ENCODE results near the gene UBA1.
A peak's percentile ranks its signal among the peaks of the same experiment; 100 is the strongest.

Gene UBA1

GRCh38 chrX:47228550-47229270 lies 35.1 kb downstream of the UBA1 start:
- FAIRE-seq (no peak), DNase-seq (ENCODE audit: low spot score) (no peak)

DNA sequence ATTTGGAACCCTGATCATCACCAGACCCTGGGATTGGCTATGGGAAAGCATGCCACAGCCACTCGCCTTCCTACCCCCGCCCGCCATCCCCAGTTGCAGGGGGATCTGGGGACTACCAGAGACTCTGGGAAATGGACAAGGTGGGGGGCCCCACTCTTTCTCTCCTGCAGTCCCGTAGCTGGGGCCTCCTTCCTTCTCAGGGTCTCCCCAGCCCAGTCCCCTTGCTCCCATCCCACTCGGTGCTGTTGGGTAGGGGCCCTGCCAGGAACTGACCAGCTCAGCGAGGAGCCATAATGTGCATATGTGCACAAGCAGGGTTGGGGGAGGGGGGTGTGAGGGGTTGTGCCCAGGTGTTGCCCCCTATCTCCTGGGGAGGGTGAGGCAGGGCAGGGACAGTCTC lies 35.8 kb downstream of the UBA1 start:
- DNase-seq (ENCODE audit: low spot score) (no peak), FAIRE-seq (no peak)

- DNase-seq (ENCODE audit: low spot score), result no peak
- no peak for FAIRE-seq
These were observed 36.7 kb downstream of the UBA1 start for GRCh38 chrX:47230136-47230868.

DNA sequence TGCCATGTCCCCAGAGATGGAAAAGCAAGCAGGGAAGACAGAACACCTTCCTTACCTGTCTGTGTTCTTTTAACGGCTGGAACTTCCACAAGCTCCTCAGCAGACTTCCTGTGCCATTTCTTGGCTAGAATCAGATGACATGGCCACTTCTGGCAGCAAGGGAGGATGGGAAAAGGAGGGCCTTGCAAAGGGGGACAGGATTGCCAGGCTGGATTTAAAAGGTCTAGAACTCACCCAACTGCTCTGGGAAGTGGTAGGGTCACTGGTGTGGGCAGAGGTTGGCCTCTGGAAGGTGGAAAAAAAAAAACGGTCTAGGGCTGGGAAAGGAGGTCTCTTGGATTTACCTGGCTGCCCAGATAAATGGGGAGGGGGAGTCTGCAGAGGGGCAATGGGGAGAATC lies 37.5 kb downstream of the UBA1 start:
- no peak for FAIRE-seq

DNA sequence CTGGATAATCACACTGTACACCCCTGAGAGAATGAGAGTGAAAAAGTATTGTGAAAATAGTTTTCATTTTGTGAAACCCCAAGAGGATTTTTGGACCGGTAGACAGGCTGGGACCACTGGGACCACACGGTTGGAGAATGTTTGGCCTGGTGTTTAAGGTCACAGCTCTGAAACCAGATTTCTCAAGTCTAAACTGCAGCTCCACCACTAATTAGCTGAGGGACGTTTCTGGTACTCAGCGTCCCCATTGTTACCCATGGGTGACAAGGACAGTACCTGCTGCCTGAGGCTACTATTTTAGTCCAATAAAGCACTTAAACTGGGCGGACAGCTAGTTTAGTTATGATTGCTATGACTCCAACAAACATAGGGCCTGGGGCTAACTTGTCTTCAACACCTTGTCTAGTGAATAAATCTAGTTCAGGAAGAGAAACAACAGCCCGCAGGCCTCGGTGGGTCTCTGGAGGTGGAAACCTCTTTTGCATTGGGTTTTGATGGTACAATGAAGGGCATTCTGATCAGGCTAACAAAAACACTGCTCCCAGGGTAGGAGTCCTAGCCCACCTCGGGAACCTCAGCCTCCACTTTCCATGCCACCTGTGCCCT lies 38.7 kb downstream of the UBA1 start:
- DNase-seq (ENCODE audit: low spot score) (no peak), FAIRE-seq (no peak)

More for the DNA sequence above, 37.5 kb downstream of the UBA1 start:
- DNase-seq (ENCODE audit: low spot score), result no peak

DNA sequence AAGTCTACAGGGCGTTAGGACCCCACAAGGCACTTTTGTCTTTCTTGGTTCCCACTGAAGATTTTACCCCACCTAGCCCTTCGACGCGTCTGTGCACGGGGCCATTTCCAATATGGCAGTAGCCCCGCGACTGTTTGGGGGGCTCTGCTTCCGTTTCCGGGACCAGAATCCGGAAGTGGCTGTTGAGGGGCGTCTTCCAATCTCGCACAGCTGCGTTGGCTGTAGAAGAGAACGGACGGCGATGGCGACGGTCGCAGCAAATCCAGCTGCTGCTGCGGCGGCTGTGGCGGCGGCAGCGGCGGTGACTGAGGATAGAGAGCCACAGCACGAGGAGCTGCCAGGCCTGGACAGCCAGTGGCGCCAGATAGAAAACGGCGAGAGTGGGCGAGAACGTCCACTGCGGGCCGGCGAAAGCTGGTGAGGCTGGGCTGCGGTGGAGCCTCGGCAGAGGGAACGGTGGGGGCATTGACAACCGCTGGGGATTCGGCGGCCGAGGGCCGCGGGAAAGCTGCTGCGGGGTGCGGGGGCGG lies 39.2 kb downstream of the UBA1 start, which contains the start of gene USP11:
TSS of gene USP11 (plus strand) at position 207 of the 530 bp plus-strand sequence. CDS start at position 242, 35 bp downstream.
- FAIRE-seq, result no peak
- DNase-seq (ENCODE audit: low spot score), result peak; percentile 14

- DNase-seq (ENCODE audit: low spot score) (peak; percentile 84), FAIRE-seq (peak; percentile 31)
These were observed 39.9 kb downstream of the UBA1 start for GRCh38 chrX:47233333-47234113.

GRCh38 chrX:47234583-47234982 lies 41.0 kb downstream of the UBA1 start:
- DNase-seq (ENCODE audit: low spot score) (no peak), FAIRE-seq (no peak)

DNA sequence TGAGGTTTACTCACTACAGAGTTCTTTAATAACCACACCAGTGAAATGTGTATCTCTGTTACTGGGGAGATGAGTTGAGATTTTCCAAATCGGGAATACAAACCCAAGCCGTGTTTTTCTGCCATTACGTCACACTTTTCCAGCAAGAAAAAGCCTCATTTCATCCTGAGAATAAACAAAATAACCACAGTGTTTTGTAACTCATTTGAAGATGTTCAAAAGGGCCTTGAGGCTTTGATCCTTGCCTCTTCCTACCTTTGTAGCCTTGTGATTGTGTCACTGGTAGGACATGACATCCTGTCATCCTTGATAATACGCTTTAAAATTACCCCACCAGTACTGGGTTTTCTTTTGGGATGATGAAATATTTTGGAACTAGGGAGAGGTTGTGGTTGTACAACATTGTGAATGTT lies 42.1 kb downstream of the UBA1 start:
- no peak for FAIRE-seq
- no peak for DNase-seq (ENCODE audit: low spot score)

GRCh38 chrX:47239199-47239598 lies 45.6 kb downstream of the UBA1 start:
- no peak for DNase-seq (ENCODE audit: low spot score)
- FAIRE-seq, result no peak

DNA sequence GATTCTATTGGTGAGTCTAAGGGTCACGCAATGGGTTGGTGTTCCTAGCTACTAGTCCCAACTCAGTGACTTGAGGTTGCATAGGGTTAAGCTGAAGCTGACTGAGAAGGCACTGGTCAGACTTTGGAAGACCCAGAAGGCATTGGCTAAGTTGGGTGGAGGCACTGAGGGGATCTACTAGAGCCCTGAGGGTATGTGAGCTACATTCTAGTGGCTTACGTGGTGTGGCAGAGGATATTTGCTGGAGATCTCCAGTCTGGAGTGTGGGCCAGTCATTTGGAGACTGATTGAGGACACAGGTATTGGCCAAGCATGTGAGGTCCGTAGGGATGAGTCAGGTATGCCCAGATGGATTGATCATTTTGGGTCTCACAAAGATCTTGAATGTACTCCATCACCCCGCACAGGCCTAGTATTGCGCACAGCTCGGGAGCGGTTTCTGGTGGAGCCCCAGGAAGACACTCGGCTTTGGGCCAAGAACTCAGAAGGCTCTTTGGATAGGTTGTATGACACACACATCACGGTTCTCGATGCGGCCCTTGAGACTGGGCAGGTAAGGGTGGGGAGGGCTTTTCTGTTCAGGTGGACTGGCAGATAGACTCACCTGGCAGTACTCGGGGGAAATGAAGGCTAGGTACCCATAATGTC lies 46.4 kb downstream of the UBA1 start:
- DNase-seq (ENCODE audit: low spot score) (no peak), FAIRE-seq (no peak)

GRCh38 chrX:47240619-47241018 lies 47.0 kb downstream of the UBA1 start:
- DNase-seq (ENCODE audit: low spot score), result no peak
- FAIRE-seq, result no peak

DNA sequence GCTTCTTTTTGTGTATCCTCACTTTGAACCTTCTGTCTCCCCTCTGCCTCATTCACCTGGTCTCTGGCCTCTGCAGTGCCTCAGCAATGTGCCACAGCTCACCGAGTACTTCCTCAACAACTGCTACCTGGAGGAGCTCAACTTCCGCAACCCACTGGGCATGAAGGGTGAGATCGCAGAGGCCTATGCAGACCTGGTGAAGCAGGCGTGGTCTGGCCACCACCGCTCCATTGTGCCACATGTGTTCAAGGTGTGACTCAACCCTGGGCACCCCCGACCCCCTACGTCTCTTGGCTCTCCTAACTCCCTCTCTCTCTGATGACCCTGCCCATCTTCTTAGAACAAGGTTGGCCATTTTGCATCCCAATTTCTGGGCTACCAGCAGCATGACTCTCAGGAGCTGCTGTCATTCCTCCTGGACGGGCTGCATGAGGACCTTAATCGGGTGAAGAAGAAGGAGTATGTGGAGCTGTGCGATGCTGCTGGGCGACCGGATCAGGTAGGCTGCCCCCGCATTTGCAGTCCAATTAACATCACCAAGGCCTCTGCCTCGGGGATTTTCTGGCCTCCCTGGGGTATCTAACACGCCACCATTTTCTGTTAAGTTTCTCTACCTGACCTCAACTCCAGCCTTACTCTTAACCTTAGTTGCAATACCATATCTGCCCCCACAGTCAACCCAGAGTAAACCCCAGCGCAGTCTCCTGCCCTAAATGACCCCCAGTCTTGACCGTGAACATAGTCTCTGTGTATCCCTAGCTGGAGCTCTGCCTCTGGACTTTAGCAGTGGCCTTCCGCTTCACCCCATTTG lies 47.8 kb downstream of the UBA1 start:
- DNase-seq (ENCODE audit: low spot score) (no peak), FAIRE-seq (no peak)

GRCh38 chrX:47242321-47242720 lies 48.7 kb downstream of the UBA1 start:
- no peak for DNase-seq (ENCODE audit: low spot score)

DNA sequence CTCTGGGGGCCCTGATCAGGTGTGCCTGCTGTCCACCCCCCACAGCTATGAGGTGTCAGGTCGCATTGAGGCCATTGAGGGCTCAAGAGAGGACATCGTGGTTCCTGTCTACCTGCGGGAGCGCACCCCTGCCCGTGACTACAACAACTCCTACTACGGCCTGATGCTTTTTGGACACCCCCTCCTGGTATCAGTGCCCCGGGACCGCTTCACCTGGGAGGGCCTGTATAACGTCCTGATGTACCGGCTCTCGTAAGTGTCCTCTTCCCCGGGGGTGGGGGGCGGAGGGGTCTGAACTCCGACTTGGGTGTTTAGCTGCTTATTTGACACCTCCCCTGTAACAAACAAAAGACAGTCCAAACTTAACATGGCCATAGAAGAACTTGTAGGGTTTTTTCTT lies 49.7 kb downstream of the UBA1 start:
- FAIRE-seq (no peak), DNase-seq (ENCODE audit: low spot score) (no peak)

More at GRCh38 chrX:47242321-47242720, 48.7 kb downstream of the UBA1 start:
- no peak for FAIRE-seq

DNA sequence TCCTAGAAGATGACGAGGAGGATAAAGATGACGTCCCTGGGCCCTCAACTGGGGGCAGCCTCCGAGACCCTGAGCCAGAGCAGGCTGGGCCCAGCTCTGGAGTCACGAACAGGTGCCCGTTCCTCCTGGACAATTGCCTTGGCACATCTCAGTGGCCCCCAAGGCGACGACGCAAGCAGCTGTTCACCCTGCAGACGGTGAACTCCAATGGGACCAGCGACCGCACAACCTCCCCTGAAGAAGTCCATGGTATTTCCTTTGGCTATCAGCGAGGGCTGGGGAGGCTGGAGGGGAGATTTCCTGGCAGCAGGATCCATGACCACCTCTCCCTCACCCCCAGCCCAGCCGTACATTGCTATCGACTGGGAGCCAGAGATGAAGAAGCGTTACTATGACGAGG lies 51.0 kb downstream of the UBA1 start:
- DNase-seq (ENCODE audit: low spot score) (no peak), FAIRE-seq (no peak)

GRCh38 chrX:47245156-47245555 lies 51.5 kb downstream of the UBA1 start:
- DNase-seq (ENCODE audit: low spot score) (no peak), FAIRE-seq (no peak)

DNA sequence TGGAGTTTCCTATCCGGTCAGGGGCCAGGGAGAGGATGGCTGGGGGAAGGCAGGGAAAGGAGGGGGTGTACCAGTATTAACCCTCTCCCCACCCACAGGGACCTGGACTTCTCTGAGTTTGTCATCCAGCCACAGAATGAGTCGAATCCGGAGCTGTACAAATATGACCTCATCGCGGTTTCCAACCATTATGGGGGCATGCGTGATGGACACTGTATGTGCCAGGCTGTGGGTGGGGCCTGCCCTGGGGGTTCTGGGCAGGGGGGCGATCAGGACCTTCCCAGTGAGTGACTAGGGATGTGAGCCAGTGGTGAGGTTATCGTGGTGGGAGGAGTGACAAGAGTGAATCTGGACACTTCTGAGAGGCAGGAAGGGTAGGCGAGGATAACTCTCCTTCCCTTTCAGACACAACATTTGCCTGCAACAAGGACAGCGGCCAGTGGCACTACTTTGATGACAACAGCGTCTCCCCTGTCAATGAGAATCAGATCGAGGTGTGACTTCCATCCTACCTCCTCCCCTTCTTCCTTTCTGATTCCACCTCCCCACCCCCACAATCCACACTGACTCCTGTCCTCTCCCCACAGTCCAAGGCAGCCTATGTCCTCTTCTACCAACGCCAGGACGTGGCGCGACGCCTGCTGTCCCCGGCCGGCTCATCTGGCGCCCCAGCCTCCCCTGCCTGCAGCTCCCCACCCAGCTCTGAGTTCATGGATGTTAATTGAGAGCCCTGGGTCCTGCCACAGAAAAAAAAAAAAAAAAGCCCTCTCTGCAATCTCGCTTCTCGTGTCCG lies 53.8 kb downstream of the UBA1 start:
- FAIRE-seq (peak; percentile 82), DNase-seq (ENCODE audit: low spot score) (peak; percentile 70)

DNA sequence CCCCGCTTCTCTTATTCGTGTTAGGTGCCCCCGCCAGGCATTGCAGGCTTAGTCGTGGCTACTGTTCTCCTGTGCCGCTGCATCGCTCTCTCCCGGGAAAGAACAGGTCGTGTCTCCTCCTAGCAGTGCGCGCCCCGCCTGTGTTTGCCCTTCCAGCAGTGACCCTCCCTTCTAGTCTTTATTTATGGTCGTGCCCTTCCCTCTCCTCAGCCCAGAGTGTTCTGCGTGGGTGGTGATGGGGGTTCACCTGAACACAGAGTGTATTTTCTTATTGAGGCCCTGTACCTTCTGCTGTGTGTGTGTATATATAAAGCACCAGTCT lies 54.3 kb downstream of the UBA1 start:
- FAIRE-seq, result no peak

More for the DNA sequence above, 54.3 kb downstream of the UBA1 start:
- no peak for DNase-seq (ENCODE audit: low spot score)
